Stomach (tissue), 4 donors: ENCODE data around the gene EXOC4.

Experiments
- POLR2AphosphoS5 ChIP-seq, 3 donors: sonication (generic); formaldehyde crosslinking; IDR thresholded peaks; one replicate each; pipeline ENCODE4 v1.6.1; 2016; ENCODE audit warnings: antibody characterized with exemption in 3 of 3
- TF ChIP-seq, protein P1 (sequence below), 7 experiments: fragments of 450-650 bp in 4 of 7; fragments of 200-600 bp in 3 of 7; sonication (generic) in 3 of 7; IDR thresholded peaks; one replicate each; pipeline ENCODE4 v1.5.1; 2016 to 2019; ENCODE audit warnings: antibody characterized with exemption in 7 of 7, control low read depth in 2 of 7, mild to moderate bottlenecking in 1 of 7

- TF ChIP-seq POLR2AphosphoS5 (IDR thresholded peaks at IDR 0.05): no peak
- TF ChIP-seq, protein P1, sequence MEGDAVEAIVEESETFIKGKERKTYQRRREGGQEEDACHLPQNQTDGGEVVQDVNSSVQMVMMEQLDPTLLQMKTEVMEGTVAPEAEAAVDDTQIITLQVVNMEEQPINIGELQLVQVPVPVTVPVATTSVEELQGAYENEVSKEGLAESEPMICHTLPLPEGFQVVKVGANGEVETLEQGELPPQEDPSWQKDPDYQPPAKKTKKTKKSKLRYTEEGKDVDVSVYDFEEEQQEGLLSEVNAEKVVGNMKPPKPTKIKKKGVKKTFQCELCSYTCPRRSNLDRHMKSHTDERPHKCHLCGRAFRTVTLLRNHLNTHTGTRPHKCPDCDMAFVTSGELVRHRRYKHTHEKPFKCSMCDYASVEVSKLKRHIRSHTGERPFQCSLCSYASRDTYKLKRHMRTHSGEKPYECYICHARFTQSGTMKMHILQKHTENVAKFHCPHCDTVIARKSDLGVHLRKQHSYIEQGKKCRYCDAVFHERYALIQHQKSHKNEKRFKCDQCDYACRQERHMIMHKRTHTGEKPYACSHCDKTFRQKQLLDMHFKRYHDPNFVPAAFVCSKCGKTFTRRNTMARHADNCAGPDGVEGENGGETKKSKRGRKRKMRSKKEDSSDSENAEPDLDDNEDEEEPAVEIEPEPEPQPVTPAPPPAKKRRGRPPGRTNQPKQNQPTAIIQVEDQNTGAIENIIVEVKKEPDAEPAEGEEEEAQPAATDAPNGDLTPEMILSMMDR (IDR thresholded peaks at IDR 0.05): no peak
Measured at GRCh38 chr7:133572087-133572486, 319.2 kb downstream of the EXOC4 start.
